ENCODE data around the gene JAKMIP2.

- TF ChIP-seq CTCF (IDR thresholded peaks at IDR 0.05) = no peak
- no peak for TF ChIP-seq POLR2A (IDR thresholded peaks at IDR 0.05)
Measured at GRCh38 chr5:147671365-147671764, 111.2 kb downstream of the JAKMIP2 start.
